ENCODE measurements around the gene HSCB. TPM values are rescaled to one million over a fixed set of nuclear protein-coding genes. Genes with fewer than 3 reads are reported as not detected.
"Not testable (repeated sequence)": the region's sequence is repeated elsewhere in the genome, so short reads cannot be mapped to it uniquely, and the experiment has no call there.

The HSCB gene
- total and polyA plus RNA-seq, 4 donors: 10.3 to 23.6 (median 15.0) TPM

- H3K27me3 ChIP-seq (ENCODE audit: control insufficient read depth in 1 of 2, insufficient read depth in 2 of 2, low read length in 1 of 2): no peaks in the 10 kb centered on the region
- DNase-seq (no peak), ATAC-seq (ENCODE audit: low FRiP score) (no peak)
- no peaks in the 10 kb centered on the region for H3K36me3 ChIP-seq (ENCODE audit: control insufficient read depth in 1 of 2, insufficient read depth in 2 of 2, low read length in 1 of 2)
- 89 to 92% methylated on average over 6 of the region's 6 CpGs for WGBS, 2 donors
- no peaks in the 10 kb centered on the region for H3K4me1 ChIP-seq (ENCODE audit: control insufficient read depth in 1 of 2, insufficient read depth in 2 of 2, low read length in 2 of 2)
- H3K27ac ChIP-seq (ENCODE audit: low read depth in 1 of 2, low read length in 2 of 2): no peak overlapping the region
- intact Hi-C loops (cut with DNase I): no loop called here
- no peak overlapping the region for H3K4me3 ChIP-seq (ENCODE audit: low read length in 2 of 2)
- H3K9me3 ChIP-seq (ENCODE audit: control insufficient read depth, low read length): no peaks in the 10 kb centered on the region
Measured at GRCh38 chr22:28734393-28734792, 7.4 kb upstream of the HSCB start.

GRCh38 chr22:28736301-28737155, 5.3 kb upstream of the HSCB start:
- Histone ChIP-seq H3K27ac (ENCODE audit: low read depth in 1 of 2, low read length in 2 of 2) (no peak overlapping the region), H3K36me3 (ENCODE audit: control insufficient read depth in 1 of 2, insufficient read depth in 2 of 2, low read length in 1 of 2) (no peaks in the 10 kb centered on the region), H3K4me1 (ENCODE audit: control insufficient read depth in 1 of 2, insufficient read depth in 2 of 2, low read length in 2 of 2) (no peaks in the 10 kb centered on the region), H3K27me3 (ENCODE audit: control insufficient read depth in 1 of 2, insufficient read depth in 2 of 2, low read length in 1 of 2) (no peaks in the 10 kb centered on the region), H3K9me3 (ENCODE audit: control insufficient read depth, low read length) (no peaks in the 10 kb centered on the region), H3K4me3 (ENCODE audit: low read length in 2 of 2) (no peak overlapping the region)
- intact Hi-C loops (cut with DNase I): no loop called here
- ATAC-seq (ENCODE audit: low FRiP score) (no peak), DNase-seq (no peak)
- WGBS, 2 donors: 86 to 87% methylated on average over 7 of the region's 7 CpGs

GRCh38 chr22:28737701-28738100, 4.1 kb upstream of the HSCB start:
- ATAC-seq (ENCODE audit: low FRiP score) (no peak), DNase-seq (no peak)
- no peak overlapping the region for H3K4me3 ChIP-seq (ENCODE audit: low read length in 2 of 2)
- intact Hi-C loops (cut with DNase I): no loop called here
- no peak overlapping the region for H3K27ac ChIP-seq (ENCODE audit: low read depth in 1 of 2, low read length in 2 of 2)
- 95 to 97% methylated on average over 3 of the region's 3 CpGs for WGBS, 2 donors
- H3K4me1 ChIP-seq (ENCODE audit: control insufficient read depth in 1 of 2, insufficient read depth in 2 of 2, low read length in 2 of 2): no peaks in the 10 kb centered on the region
- H3K9me3 ChIP-seq (ENCODE audit: control insufficient read depth, low read length): no peaks in the 10 kb centered on the region
- no peaks in the 10 kb centered on the region for H3K27me3 ChIP-seq (ENCODE audit: control insufficient read depth in 1 of 2, insufficient read depth in 2 of 2, low read length in 1 of 2)
- no peaks in the 10 kb centered on the region for H3K36me3 ChIP-seq (ENCODE audit: control insufficient read depth in 1 of 2, insufficient read depth in 2 of 2, low read length in 1 of 2)

GRCh38 chr22:28738876-28739275, 3.0 kb upstream of the HSCB start:
- H3K4me3 ChIP-seq (ENCODE audit: low read length in 2 of 2); H3K27me3 ChIP-seq (ENCODE audit: control insufficient read depth in 1 of 2, insufficient read depth in 2 of 2, low read length in 1 of 2); H3K36me3 ChIP-seq (ENCODE audit: control insufficient read depth in 1 of 2, insufficient read depth in 2 of 2, low read length in 1 of 2); H3K27ac ChIP-seq (ENCODE audit: low read depth in 1 of 2, low read length in 2 of 2); intact Hi-C loops (cut with DNase I); H3K4me1 ChIP-seq (ENCODE audit: control insufficient read depth in 1 of 2, insufficient read depth in 2 of 2, low read length in 2 of 2); H3K9me3 ChIP-seq (ENCODE audit: control insufficient read depth, low read length); ATAC-seq (ENCODE audit: low FRiP score): not testable (repeated sequence)
- DNase-seq: peak in 1 of 2 donors; percentile 31
- WGBS, 2 donors: 89% methylated on average over 8 of the region's 8 CpGs

GRCh38 chr22:28741200-28741784, 547 bp upstream of the HSCB start:
- 4 to 7% methylated on average over 18 of the region's 18 CpGs for WGBS, 2 donors
- Histone ChIP-seq H3K9me3 (ENCODE audit: control insufficient read depth, low read length) (no peaks in the 10 kb centered on the region), H3K27ac (ENCODE audit: low read depth in 1 of 2, low read length in 2 of 2) (no peak overlapping the region), H3K4me3 (ENCODE audit: low read length in 2 of 2) (peak overlapping the region in 1 of 2 donors; percentile 50), H3K4me1 (ENCODE audit: control insufficient read depth in 1 of 2, insufficient read depth in 2 of 2, low read length in 2 of 2) (no peaks in the 10 kb centered on the region), H3K27me3 (ENCODE audit: control insufficient read depth in 1 of 2, insufficient read depth in 2 of 2, low read length in 1 of 2) (no peaks in the 10 kb centered on the region), H3K36me3 (ENCODE audit: control insufficient read depth in 1 of 2, insufficient read depth in 2 of 2, low read length in 1 of 2) (peaks cover 3 to 4% of the 10 kb centered on the region in 2 donors)
- intact Hi-C loops (cut with DNase I): no loop called here
- ATAC-seq (ENCODE audit: low FRiP score) (no peak), DNase-seq (peak in 1 of 2 donors; percentile 15)

GRCh38 chr22:28742562-28742962, 723 bp downstream of the HSCB start:
- ATAC-seq (ENCODE audit: low FRiP score) (no peak), DNase-seq (no peak)
- intact Hi-C loops (cut with DNase I): loop anchor here in 1 of 2 donors (1.0 kb wide), 1 partner anchor 57 kb away; no protein-coding TSS in a partner anchor
- no peaks in the 10 kb centered on the region for H3K9me3 ChIP-seq (ENCODE audit: control insufficient read depth, low read length)
- peaks cover 3 to 5% of the 10 kb centered on the region in 2 donors for H3K36me3 ChIP-seq (ENCODE audit: control insufficient read depth in 1 of 2, insufficient read depth in 2 of 2, low read length in 1 of 2)
- 1 to 2% methylated on average over 10 of the region's 10 CpGs for WGBS, 2 donors
- H3K4me3 ChIP-seq (ENCODE audit: low read length in 2 of 2): peak overlapping the region; percentile 30 to 49
- H3K27ac ChIP-seq (ENCODE audit: low read depth in 1 of 2, low read length in 2 of 2): peak overlapping the region in 1 of 2 donors; percentile 94
- no peaks in the 10 kb centered on the region for H3K27me3 ChIP-seq (ENCODE audit: control insufficient read depth in 1 of 2, insufficient read depth in 2 of 2, low read length in 1 of 2)
- H3K4me1 ChIP-seq (ENCODE audit: control insufficient read depth in 1 of 2, insufficient read depth in 2 of 2, low read length in 2 of 2): no peaks in the 10 kb centered on the region

GRCh38 chr22:28743852-28744251, 2.0 kb downstream of the HSCB start:
- H3K9me3 ChIP-seq (ENCODE audit: control insufficient read depth, low read length): no peaks in the 10 kb centered on the region
- H3K27me3 ChIP-seq (ENCODE audit: control insufficient read depth in 1 of 2, insufficient read depth in 2 of 2, low read length in 1 of 2): no peaks in the 10 kb centered on the region
- H3K4me3 ChIP-seq (ENCODE audit: low read length in 2 of 2): no peak overlapping the region
- intact Hi-C loops (cut with DNase I): no loop called here
- peaks cover 3 to 5% of the 10 kb centered on the region in 2 donors for H3K36me3 ChIP-seq (ENCODE audit: control insufficient read depth in 1 of 2, insufficient read depth in 2 of 2, low read length in 1 of 2)
- 94 to 97% methylated on average over 3 of the region's 3 CpGs for WGBS, 2 donors
- ATAC-seq (ENCODE audit: low FRiP score) (no peak), DNase-seq (peak in 1 of 2 donors; percentile 3)
- H3K27ac ChIP-seq (ENCODE audit: low read depth in 1 of 2, low read length in 2 of 2): no peak overlapping the region
- no peaks in the 10 kb centered on the region for H3K4me1 ChIP-seq (ENCODE audit: control insufficient read depth in 1 of 2, insufficient read depth in 2 of 2, low read length in 2 of 2)

- intact Hi-C loops (cut with DNase I): no loop called here
- ATAC-seq (ENCODE audit: low FRiP score): no peak
- Histone ChIP-seq H3K4me1 (ENCODE audit: control insufficient read depth in 1 of 2, insufficient read depth in 2 of 2, low read length in 2 of 2) (no peaks in the 10 kb centered on the region), H3K36me3 (ENCODE audit: control insufficient read depth in 1 of 2, insufficient read depth in 2 of 2, low read length in 1 of 2) (peaks cover 0 to 5% of the 10 kb centered on the region in 2 donors), H3K27me3 (ENCODE audit: control insufficient read depth in 1 of 2, insufficient read depth in 2 of 2, low read length in 1 of 2) (no peaks in the 10 kb centered on the region), H3K4me3 (ENCODE audit: low read length in 2 of 2) (no peak overlapping the region), H3K27ac (ENCODE audit: low read depth in 1 of 2, low read length in 2 of 2) (no peak overlapping the region), H3K9me3 (ENCODE audit: control insufficient read depth, low read length) (no peaks in the 10 kb centered on the region)
- no peak for DNase-seq
- 6 to 11% methylated on average over 6 of the region's 6 CpGs for WGBS, 2 donors
Measured at GRCh38 chr22:28750471-28750881, 8.6 kb downstream of the HSCB start.

GRCh38 chr22:28754512-28754911, 12.7 kb downstream of the HSCB start:
- H3K27ac ChIP-seq (ENCODE audit: low read depth in 1 of 2, low read length in 2 of 2); intact Hi-C loops (cut with DNase I); H3K36me3 ChIP-seq (ENCODE audit: control insufficient read depth in 1 of 2, insufficient read depth in 2 of 2, low read length in 1 of 2); ATAC-seq (ENCODE audit: low FRiP score); H3K4me3 ChIP-seq (ENCODE audit: low read length in 2 of 2); H3K9me3 ChIP-seq (ENCODE audit: control insufficient read depth, low read length); H3K4me1 ChIP-seq (ENCODE audit: control insufficient read depth in 1 of 2, insufficient read depth in 2 of 2, low read length in 2 of 2); H3K27me3 ChIP-seq (ENCODE audit: control insufficient read depth in 1 of 2, insufficient read depth in 2 of 2, low read length in 1 of 2); DNase-seq: not testable (repeated sequence)
- 91 to 92% methylated on average over 3 of the region's 3 CpGs for WGBS, 2 donors

All from aorta (tissue), 5 donors.